ENCODE data around the gene LLPH.
"Not testable (repeated sequence)": the region's sequence is repeated elsewhere in the genome, so short reads cannot be mapped to it uniquely, and the experiment has no call there.

LLPH gene

DNA sequence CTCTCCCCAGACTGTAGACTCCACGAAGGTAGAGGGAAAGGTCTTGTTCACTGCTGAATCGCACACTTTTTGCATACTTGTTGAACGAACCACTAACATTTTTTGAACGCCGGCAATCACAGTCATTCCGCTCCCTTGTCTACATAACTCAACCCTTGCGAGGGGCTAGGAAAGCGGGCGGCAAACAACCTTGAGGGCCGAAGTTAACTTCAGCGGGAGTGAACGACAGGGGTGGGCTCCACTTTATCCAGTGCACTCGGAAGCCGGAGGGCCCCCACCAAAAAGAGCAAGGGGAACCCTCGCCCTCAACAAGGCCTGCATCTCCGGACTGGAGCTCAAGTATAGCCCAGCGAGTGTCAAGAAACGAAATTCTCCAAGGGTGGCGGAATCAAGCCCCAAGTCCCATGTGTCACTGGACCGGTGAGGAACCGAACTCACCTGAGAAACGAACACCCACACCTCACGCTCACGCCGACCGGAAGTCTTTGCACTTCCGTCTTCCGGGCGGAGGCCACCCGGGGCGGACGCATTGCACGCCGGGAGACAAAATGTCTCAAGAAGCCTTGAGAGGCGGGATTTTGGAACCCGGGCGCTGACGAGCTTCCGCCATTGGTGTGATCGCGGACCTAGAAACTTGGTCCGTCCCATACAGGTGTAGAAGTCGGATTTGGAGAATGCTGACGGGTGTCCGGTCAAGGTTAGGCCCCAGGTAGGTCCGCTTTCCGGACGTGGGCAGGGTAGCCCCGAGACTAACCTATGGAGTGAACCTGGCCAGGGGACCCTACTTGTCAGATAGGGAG is at the start of gene LLPH:
Gene LLPH (minus strand): TSS at position 484 of the 800 bp plus-strand sequence. CDS start 1,644 bp downstream, outside the sequence.
- peak; percentile 88 for DNase-seq

- peak; percentile 33 for DNase-seq
These were observed 45.8 kb upstream of the LLPH start for GRCh38 chr12:66176105-66176900.

DNA sequence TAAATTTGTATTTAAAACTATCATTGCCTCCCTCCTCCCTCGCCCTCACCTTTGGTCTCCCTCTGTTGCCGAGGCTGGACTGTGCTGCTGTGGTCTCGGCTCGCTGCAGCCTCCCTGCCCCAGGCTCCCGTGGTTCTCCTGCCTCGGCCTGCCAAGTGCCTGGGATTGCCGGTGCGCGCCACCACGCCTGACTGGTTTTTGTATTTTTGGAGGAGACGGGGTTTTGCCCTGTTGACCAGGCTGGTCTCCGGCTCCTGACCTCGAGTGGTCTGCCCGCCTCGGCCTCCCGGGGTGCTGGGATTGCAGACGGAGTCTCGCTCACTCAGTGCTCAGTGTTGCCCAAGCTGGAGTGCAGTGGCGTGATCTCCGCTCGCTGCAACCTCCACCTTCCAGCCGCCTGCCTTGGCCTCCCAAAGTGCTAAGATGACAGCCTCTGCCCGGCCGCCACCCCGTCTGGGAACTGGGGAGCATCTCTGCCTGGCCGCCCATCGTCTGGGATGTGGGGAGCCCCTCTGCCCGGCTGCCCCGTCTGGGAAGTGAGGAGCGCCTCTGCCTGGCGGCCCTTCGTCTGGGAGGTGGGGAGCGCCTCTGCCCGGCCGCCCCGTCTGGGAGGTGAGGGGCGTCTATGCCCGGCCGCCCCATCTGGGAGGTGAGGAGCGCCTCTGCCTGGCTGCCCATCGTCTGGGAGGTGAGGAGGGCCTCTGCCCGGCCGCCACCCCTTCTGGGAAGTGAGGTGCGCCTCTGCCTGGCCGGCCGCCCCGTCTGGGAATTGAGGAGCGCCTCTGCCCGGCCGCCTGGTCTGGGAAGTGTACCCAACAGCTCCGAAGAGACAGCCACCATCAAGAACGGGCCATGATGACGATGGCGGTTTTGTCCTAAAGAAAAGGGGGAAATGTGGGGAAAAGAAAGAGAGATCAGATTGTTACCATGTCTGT is 44.1 kb upstream of the LLPH start:
- DNase-seq, result not testable (repeated sequence)

GRCh38 chr12:66170606-66171005 is 40.1 kb upstream of the LLPH start:
- DNase-seq, result no peak

DNA sequence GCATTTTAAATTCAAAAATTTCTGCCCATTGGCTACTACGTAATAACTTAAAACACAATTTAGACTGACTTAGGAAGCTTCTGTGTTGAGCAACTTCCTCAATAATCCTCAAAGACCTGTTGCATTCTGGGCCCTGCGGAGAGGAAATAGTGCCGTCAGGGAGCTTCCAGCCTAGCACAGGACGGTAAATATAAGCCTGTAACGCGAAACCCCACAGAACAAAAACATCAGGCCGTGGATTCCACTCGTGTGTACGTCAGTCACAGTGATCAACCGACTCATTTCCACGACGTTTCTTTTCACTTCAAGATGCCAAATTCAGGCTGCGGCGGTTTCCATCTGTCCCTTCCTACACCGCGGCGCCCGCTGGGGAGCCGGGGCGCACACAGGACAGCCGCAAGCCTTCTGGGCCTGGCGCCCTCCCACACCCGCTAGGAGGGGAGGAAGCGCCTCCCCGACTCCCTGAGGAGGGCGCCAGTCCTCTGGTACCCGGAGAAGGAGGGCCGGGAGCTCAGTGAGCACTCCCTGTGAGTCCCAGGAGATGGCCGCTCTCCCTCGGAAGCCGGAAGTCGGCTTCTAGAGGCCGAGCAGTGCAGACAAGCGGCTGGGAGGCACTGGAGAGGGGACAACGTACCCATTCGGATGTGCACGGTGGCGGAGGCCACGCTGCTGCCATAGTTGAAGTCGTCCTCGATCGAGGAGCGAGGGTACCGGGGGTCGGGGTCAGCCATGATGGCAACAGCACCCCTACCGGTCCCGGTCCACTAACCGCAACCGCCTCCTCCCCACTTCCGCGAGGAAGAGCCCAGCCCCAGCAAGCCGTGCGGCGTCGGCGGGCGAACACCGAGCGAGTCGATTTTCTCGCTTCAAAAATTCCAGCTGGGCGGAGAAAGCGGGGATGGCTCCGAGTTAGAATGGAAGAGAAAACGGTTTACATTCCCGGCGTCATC is 38.9 kb upstream of the LLPH start, which contains the start of gene TMBIM4:
Gene TMBIM4 (minus strand): TSS at position 776 of the 950 bp plus-strand sequence. CDS start 45 bp downstream, at position 731.
- peak; percentile 98 for DNase-seq

- DNase-seq, result peak; percentile 36
These were observed 37.9 kb upstream of the LLPH start for GRCh38 chr12:66168410-66168809.

DNA sequence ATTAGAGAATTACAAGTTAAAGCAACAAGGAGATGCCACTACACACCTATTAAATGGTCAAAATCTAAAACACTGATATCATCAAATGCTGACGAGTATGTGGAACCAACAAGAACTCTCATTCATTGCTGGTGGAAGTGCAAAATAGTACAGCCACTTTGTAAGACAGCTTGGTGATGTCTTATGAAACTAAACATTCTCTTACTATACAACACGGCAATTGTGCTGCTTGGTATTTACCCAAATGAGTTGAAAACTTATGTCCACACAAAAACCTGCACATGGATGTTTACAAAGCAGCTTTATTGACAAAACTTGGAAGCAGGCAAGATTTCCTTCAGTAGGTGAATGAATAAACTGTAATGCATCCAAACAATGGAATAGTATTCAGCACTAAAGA is 36.0 kb upstream of the LLPH start:
- DNase-seq, result no peak

DNA sequence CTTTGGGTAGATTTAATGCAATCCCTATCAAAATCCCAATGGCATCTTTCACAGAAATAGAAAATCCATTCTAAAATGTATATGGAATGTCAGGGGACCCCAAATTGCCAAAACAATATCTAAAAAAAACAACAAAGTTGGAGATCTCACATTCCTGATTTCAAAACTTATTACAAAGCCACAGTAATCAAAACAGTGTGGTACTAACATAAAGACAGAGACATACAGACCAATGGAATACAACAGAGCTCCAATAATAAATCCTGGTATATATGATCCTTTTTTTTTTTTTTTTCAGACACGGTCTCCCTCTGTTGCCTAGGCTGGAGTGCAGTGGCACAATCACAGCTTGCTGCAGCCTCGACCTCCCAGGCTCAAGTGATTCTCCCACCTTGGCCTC is 34.6 kb upstream of the LLPH start:
- DNase-seq, result no peak

DNA sequence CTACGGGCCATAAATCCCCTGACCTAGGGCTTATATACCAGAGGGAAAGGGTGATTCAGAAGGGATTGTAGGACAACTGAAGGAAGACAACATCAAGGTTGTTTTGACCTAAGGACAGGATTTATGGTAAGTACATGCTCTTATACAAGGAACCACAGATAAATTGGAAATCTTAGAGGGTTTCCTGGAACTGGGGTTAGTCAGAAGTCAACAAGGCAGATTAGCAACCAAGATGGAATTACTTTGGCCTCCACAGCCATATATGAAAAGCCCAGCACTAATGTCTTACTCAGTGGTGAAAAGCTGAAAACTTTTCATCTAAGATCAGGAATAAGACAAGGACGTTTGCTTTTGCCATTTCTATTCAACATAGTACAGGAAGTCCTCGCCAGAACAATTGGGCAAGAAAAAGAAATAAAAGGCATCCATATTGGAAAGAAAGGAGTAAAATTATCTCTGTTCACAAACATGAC is 33.8 kb upstream of the LLPH start:
- no peak for DNase-seq

DNA sequence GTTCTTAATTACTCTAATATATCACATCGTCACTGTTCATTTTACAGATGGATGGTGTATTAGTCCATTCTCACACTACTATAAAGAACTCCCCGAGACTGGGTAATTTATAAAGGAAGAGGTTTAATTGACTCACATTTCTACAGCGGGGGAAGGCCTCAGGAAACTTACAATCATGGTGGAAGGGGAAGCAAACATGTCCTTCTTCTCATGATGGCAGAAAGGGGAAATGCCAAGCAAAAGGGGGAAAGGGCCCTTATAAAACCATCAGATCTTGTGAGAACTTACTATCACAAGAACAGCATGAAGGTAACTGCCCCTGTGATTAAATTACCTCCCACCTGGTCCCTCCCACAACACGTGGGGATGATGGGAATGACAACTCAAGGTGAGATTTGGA is 32.7 kb upstream of the LLPH start:
- peak; percentile 48 for DNase-seq

DNA sequence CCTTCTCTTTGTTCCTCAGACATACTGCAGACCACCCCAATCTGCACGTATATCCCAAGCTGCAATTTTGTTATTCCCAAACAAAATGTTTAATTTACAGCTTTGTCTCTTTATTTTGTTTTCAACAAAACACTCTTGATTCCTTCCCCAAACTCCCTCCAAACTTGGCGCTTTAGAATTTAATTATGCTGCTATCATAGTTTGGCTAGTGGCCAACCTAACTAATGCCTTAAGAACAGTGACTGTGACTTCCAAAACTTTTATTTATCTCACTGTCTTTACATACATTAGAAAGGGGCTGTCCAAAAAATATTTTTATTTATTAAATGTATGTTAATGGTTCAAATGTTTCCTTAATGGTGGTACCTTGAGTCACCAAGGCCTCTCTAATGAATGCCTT is 32.2 kb upstream of the LLPH start:
- no peak for DNase-seq

DNA sequence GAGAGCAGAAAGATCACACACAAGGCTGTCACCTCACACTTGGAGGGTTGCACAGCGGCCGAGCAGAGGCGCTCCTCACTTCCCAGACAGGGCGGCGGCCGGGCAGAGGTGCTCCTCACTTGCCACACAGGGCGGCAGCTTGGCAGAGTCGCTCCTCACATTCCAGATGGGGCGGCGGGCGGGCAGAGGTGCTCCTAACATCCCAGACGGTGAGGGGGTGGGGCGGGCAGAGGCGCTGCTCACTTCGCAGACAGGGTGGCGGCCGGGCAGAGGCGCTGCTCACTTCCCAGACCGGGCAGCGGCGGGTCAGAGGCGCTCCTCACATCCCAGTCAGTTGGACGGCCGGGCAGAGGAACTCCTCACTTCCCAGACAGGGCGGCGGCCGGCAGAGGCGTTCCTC is 30.2 kb upstream of the LLPH start:
- DNase-seq, result no peak

- DNase-seq, result no peak
These were observed 28.6 kb upstream of the LLPH start for GRCh38 chr12:66159123-66159522.

GRCh38 chr12:66156654-66157053 is 26.1 kb upstream of the LLPH start:
- no peak for DNase-seq

DNA sequence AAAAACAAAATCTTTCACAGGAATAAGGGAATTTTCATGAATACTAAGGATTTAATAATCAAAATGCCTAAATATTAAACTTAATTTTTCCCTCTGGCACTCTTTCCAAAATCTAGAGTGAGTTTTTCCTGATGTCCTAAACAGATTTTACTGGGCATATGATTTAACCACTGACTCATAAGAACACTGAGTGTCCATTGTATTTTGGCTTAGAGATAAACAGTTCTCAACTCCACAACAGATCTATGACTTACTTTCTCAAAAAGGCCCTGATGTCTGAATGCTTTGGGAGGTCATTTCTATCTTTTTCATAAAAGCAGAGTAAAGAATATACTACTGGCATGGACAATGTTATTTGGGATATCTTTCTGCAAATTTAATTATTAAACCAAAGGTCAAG is 24.2 kb upstream of the LLPH start:
- DNase-seq, result no peak

- no peak for DNase-seq
These were observed 22.2 kb upstream of the LLPH start for GRCh38 chr12:66152732-66153131.

DNA sequence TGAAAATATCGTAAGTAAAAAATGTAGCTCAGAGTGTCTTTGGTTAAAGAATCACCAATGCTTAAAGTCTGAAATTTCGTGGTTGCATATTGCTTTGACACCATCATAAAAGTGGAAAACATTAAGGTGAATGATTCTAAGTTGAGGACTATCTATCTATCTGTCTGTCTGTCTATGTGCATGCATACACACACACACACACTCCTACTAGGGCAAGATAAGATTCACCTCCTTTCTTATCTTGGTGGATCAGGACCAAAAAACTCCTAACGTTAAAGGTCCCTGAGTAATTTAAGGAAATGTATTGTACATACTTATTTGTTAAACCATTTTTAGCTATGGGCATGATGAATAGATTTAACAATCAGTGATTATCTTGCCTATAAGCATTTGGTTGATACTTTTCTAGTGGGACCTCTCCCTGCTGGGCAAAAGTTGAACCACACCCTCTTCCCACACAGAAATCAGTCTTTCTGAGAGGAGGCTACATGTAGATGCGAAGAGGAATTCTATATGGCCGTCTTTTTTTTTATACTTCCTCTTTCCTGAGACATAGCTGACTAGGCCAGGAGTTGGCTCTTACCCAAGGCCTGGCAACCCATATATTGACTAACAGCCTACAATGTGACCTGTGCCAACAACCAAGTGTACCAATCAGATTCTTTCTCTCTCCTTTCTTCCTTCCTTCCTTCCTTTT is 19.3 kb upstream of the LLPH start:
- peak; percentile 98 for DNase-seq

GRCh38 chr12:66144791-66145754 is 14.5 kb upstream of the LLPH start:
- DNase-seq, result peak; percentile 93

GRCh38 chr12:66143868-66144267 is 13.3 kb upstream of the LLPH start:
- no peak for DNase-seq

GRCh38 chr12:66142826-66143225 is 12.3 kb upstream of the LLPH start:
- no peak for DNase-seq

All from MV-4-11 (cell line).